Occipital lobe (tissue), 2 donors: ENCODE results near the gene RPP21. TPM values are rescaled to one million over a fixed set of nuclear protein-coding genes. Genes with fewer than 3 reads are reported as not detected.
"Not testable (repeated sequence)": the region's sequence is repeated elsewhere in the genome, so short reads cannot be mapped to it uniquely, and the experiment has no call there.

Experiments
- DNase-seq: peaks from one replicate; lab custom pipeline; 2025; lab: John Stamatoyannopoulos, UW
- total RNA-seq: library from RNA; depleted of rRNA; stranded (reverse); fragments of >200 nt; gene quantifications from one replicate; pipeline ENCODE4 v1.2.3, GENCODE V29; 2014

Gene RPP21
- total RNA-seq, 1 donor from 2014 or later, result 12.8 TPM

GRCh38 chr6:30329331-30329730 lies 15.6 kb upstream of the RPP21 start:
- DNase-seq, result no peak

GRCh38 chr6:30331981-30332380 lies 13.0 kb upstream of the RPP21 start:
- DNase-seq, result no peak

GRCh38 chr6:30334075-30334783 lies 10.7 kb upstream of the RPP21 start:
- no peak for DNase-seq

- DNase-seq, result no peak
These were observed 4.3 kb upstream of the RPP21 start for GRCh38 chr6:30340589-30341054.

GRCh38 chr6:30341218-30341617 lies 3.7 kb upstream of the RPP21 start:
- DNase-seq, result no peak

- DNase-seq, result no peak
These were observed 3.2 kb upstream of the RPP21 start for GRCh38 chr6:30341728-30342127.

- DNase-seq, result no peak
These were observed 627 bp upstream of the RPP21 start for GRCh38 chr6:30344191-30344867.

- DNase-seq, result no peak
These were observed 896 bp downstream of the RPP21 start for GRCh38 chr6:30345852-30346251.

- no peak for DNase-seq
These were observed 4.0 kb downstream of the RPP21 start for GRCh38 chr6:30348957-30349356.

GRCh38 chr6:30349421-30350177 lies 4.6 kb downstream of the RPP21 start:
- no peak for DNase-seq

GRCh38 chr6:30350524-30350923 lies 5.6 kb downstream of the RPP21 start:
- DNase-seq, result no peak

GRCh38 chr6:30352550-30352949 lies 7.6 kb downstream of the RPP21 start:
- DNase-seq, result no peak

GRCh38 chr6:30355281-30355680 lies 10.3 kb downstream of the RPP21 start:
- no peak for DNase-seq

GRCh38 chr6:30356536-30356935 lies 11.6 kb downstream of the RPP21 start:
- no peak for DNase-seq

GRCh38 chr6:30357678-30358540 lies 13.0 kb downstream of the RPP21 start:
- DNase-seq, result peak; percentile 66

GRCh38 chr6:30359276-30359675 lies 14.3 kb downstream of the RPP21 start:
- DNase-seq, result no peak

GRCh38 chr6:30360139-30360538 lies 15.2 kb downstream of the RPP21 start:
- no peak for DNase-seq

GRCh38 chr6:30361661-30362060 lies 16.7 kb downstream of the RPP21 start:
- no peak for DNase-seq

- no peak for DNase-seq
These were observed 18.5 kb downstream of the RPP21 start for GRCh38 chr6:30363459-30363858.

- DNase-seq, result no peak
These were observed 19.6 kb downstream of the RPP21 start for GRCh38 chr6:30364591-30364990.

- DNase-seq, result not testable (repeated sequence)
These were observed 24.3 kb downstream of the RPP21 start for GRCh38 chr6:30369280-30369679.
